GM21515 (cell line): Measurements from ENCODE around the gene SH2D2A.

Source experiments
- ATAC-seq: cut with Tn5 transposase; IDR thresholded peaks from one replicate; pipeline ENCODE4 v1.9.1; 2021; ENCODE audit not compliant: unreplicated experiment

Gene SH2D2A

GRCh38 chr1:156805766-156806511 lies 10.7 kb downstream of the SH2D2A start:
- ATAC-seq = no peak

DNA sequence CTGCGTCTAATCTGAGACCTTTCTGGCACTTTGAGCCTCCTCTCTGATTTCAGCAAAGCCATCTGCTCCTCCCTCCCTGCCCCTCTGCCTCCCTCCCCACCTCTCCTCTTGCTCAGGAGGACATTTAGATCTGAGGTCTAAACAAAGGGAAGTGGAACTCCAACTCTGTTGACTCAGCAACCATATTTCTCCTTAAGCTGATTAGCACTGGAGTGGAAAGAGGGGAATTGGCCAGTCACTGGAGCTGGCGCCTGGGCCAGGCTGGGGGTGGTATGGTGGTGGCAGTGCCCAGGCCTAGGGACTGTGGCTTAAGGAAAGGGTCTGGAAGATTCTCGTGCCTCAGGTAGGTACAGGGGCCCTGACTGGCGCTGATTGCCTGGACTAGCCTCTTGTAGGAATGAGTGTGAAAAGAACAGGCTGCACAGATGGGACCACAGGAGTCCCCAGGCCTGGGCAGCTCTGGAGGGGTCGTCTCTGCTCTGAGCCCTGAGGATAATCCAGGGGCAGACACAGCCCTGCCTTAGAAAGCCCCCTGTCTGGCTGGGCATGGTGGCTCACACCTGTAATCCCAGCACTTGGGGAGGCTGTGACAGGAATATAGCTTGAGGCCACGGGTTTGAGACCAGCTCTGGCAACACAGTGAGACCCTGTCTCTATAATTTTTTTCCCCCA lies 11.9 kb downstream of the SH2D2A start:
- no peak for ATAC-seq

DNA sequence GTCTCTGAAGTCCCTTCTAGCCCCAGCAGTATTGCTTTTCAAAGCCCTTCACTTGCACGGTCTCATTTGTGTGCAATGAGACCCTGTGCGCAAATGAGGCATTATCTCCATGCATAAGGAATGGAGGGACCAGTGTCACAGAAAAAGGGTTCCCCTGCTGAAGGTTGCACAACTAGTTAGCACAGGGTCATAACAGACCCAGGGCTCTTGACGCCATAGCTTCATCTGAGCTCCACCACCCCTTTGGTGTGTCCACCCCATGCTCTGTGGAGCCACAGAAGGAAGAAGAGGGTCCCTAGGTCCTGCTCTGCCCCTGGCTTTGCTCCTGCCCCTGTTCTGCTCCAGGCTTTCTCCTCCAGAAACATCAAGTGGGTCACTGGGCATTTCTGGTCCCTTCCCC lies 12.6 kb downstream of the SH2D2A start:
- no peak for ATAC-seq

- no peak for ATAC-seq
These were observed 13.4 kb downstream of the SH2D2A start for GRCh38 chr1:156803086-156803851.

DNA sequence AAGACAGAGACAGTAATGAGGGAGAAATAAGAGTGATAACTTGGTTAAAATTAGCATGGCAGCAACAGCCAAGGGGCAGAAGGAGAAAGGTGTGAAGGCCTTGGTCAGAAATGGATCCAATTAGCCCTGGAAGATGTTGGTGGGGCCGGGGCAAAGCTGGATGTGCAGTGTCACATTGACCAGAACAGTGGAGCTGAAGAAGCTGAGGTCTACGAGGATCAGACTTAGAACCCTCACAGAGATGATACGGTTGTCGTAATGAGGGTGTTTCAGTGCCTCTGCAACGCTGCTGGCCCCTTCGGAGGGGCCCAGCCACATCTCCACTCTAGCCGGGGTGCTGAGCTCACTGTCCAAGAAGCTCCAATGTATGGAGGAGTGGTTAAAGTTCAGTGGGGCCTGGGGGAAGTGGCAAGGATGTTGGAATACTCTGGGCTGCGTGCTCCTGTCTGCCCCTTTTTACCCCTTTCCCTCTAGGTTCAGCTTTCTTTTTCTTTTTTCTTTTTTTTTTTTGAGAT lies 14.2 kb downstream of the SH2D2A start:
- no peak for ATAC-seq

GRCh38 chr1:156801409-156802121 lies 15.1 kb downstream of the SH2D2A start:
- ATAC-seq = no peak

- no peak for ATAC-seq
These were observed 19.3 kb downstream of the SH2D2A start for GRCh38 chr1:156797212-156797871.

DNA sequence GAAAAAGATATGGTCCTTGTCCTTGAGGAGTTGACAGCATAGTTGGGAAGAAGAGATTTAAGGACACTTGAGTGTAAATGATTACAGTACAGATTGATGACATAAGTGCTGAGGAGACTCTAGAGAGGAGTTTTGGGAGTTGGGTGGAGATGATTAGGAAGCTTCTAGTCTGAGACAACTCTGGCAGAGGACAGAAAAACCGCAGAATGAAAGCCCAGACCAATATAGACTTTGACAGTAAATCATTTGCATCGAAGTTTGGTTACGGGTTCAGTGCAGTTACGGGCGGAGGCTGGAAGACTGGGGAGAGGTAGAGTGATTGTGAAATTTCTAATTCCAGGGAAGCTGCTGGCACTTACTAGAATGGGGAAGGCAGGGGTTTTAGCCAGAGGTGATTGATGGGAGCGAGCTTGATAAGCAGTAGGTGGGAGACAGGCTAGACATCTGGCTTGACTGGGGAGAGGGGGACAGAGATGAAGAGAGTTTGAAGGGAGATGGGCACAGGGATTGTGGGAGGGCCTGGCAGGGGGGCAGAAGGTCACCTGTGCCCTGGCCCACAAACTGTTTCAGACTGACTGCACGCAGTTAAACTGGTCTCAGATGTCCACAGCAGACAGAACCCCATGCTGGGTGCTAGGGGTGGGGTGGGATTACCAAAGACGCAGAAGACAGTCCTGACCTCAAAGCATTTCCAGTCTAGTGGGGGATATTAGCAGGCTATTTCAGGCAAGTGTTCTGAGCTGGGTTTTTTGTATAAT lies 20.1 kb downstream of the SH2D2A start:
- ATAC-seq = no peak

GRCh38 chr1:156795787-156796186 lies 20.9 kb downstream of the SH2D2A start:
- no peak for ATAC-seq

DNA sequence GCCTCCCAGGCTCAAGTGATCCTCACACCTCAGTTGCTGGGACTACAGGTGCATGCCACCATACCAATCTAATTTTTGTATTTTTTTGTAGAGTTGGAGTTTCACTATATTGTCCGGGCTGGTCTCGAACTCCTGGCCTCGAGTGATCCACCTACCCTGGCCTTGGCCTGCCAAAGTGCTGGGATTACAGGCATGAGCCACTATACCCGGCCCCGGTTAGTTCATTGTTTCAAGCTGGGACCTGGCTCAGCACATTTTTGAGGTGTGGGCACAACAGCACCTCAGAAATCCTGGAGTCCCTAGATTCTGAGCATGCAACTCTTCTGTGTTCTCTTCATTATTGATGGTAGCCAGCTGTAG lies 21.3 kb downstream of the SH2D2A start:
- ATAC-seq = no peak

GRCh38 chr1:156794506-156795373 lies 21.9 kb downstream of the SH2D2A start:
- no peak for ATAC-seq

GRCh38 chr1:156789621-156790318 lies 26.9 kb downstream of the SH2D2A start:
- ATAC-seq = no peak

- no peak for ATAC-seq
These were observed 28.5 kb downstream of the SH2D2A start for GRCh38 chr1:156788136-156788535.

DNA sequence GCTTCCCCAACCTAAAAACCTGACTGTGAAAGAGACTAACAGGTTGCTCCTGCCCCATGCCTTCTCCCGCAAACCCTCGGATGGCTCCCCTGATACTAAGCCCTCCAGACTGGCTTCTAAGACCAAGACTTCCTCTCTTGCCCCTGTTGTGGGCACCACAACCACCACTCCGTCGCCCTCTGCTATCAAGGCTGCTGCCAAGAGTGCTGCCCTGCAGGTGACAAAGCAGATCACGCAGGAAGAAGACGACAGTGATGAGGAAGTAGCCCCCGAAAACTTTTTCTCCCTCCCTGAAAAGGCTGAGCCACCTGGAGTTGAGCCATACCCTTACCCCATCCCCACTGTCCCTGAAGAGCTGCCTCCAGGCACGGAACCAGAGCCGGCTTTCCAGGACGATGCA lies 30.0 kb downstream of the SH2D2A start:
- ATAC-seq = no peak

GRCh38 chr1:156785458-156785857 lies 31.2 kb downstream of the SH2D2A start:
- ATAC-seq = no peak

GRCh38 chr1:156781585-156782186 lies 35.0 kb downstream of the SH2D2A start:
- no peak for ATAC-seq

- ATAC-seq = no peak
These were observed 39.1 kb downstream of the SH2D2A start for GRCh38 chr1:156777573-156777972.

- ATAC-seq = no peak
These were observed 39.7 kb downstream of the SH2D2A start for GRCh38 chr1:156776942-156777341.
